GM08714 (cell line): ENCODE measurements around the gene TGM1.
"Not testable (repeated sequence)": the region's sequence is repeated elsewhere in the genome, so short reads cannot be mapped to it uniquely, and the experiment has no call there.

Experiments
- H3K4me3 ChIP-seq: fragments of 200-500 bp; sonication (Bioruptor generic); 2 replicates; pipeline ENCODE4 v1.5.1; 2014; ENCODE audit warnings: mild to moderate bottlenecking, low read length, inconsistent platforms
- ZNF274 ChIP-seq: IDR thresholded peaks from 2 replicates; pipeline ENCODE4 v1.6.1; 2012; ENCODE audit warnings: mild to moderate bottlenecking, low read depth, low read length

The TGM1 gene

GRCh38 chr14:24211311-24211710 lies 51.7 kb downstream of the TGM1 start:
- H3K4me3 ChIP-seq: no peak overlapping the region
- TF ChIP-seq ZNF274: no peak

- TF ChIP-seq ZNF274: no peak
- H3K4me3 ChIP-seq: no peak overlapping the region
Measured at GRCh38 chr14:24207625-24208024, 55.4 kb downstream of the TGM1 start.

- H3K4me3 ChIP-seq: no peak overlapping the region
- no peak for TF ChIP-seq ZNF274
Measured at GRCh38 chr14:24207104-24207551, 55.8 kb downstream of the TGM1 start.

GRCh38 chr14:24206260-24207103 lies 56.5 kb downstream of the TGM1 start:
- no peak for TF ChIP-seq ZNF274
- no peak overlapping the region for H3K4me3 ChIP-seq

- TF ChIP-seq ZNF274: no peak
- no peak overlapping the region for H3K4me3 ChIP-seq
Measured at GRCh38 chr14:24204163-24205146, 58.5 kb downstream of the TGM1 start.

GRCh38 chr14:24203249-24203886 lies 59.6 kb downstream of the TGM1 start:
- H3K4me3 ChIP-seq: not testable (repeated sequence)

GRCh38 chr14:24202538-24202937 lies 60.4 kb downstream of the TGM1 start:
- H3K4me3 ChIP-seq: not testable (repeated sequence)
